K562 (cell line): ENCODE results near the gene MARCHF9. TPM values are rescaled to one million over a fixed set of nuclear protein-coding genes. Genes with fewer than 3 reads are reported as not detected.

Experiments
- ATAC-seq: fragments of 200-7000 bp; cut with Tn5 transposase; 3 replicates; pipeline ENCODE4 v1.9.1; 2020; ENCODE audit warnings: moderate library complexity
- BruUV-seq: library from RNA; stranded (reverse); fragments of 400-500 nt; replicated peaks from 2 replicates; lab custom pipeline; 2021; lab: Mats Ljungman, UMichigan
- CTCF ChIA-PET: fragments of 300-600 bp; formaldehyde crosslinking; extraction: SDS; loops from one replicate; lab custom pipeline; 2021; ENCODE audit warnings: low intra/inter-chr PET ratio; lab: Yijun Ruan, JAX
- POLR2A ChIA-PET: fragments of 300-600, 350-650 bp; sonication (Branson Sonifier 250); formaldehyde crosslinking; extraction: SDS; loops from one replicate; lab custom pipeline; 2021; ENCODE audit warnings: antibody characterized with exemption, inconsistent platforms; lab: Yijun Ruan, JAX
- DNase-seq, 4 experiments: peaks; one replicate each; pipeline versions ENCODE4 v3.0.0 to v3.0.0-alpha.2; 2011 to 2018; ENCODE audit warnings: low spot score in 3 of 4, mixed read lengths in 3 of 4; ENCODE audit errors: extremely low read depth in 1 of 4
- FAIRE-seq: peaks from 2 replicates; lab custom pipeline; 2011; peaks lifted over from hg19 to GRCh38; lab: Jason Lieb, UNC
- H2AFZ ChIP-seq: 2 replicates; pipeline ENCODE4 v1.6.0; 2011; ENCODE audit warnings: low read depth, low read length, control low read depth, inconsistent platforms
- H3K27ac ChIP-seq: fragments of 200-600 bp; 3 replicates; pipeline ENCODE4 v1.8.0; 2011; ENCODE audit warnings: low read depth, mild to moderate bottlenecking, control low read depth, inconsistent platforms, low read length, moderate library complexity, mixed read lengths; ENCODE audit errors: extremely low read depth
- H3K27me3 ChIP-seq, 2 experiments: fragments of 300-600 bp in 1 of 2; 2 replicates in 1 of 2; 3 replicates in 1 of 2; pipeline versions ENCODE4 v1.6.0 to v1.8.0; 2011; ENCODE audit warnings: inconsistent platforms in 2 of 2, low read length in 2 of 2, mild to moderate bottlenecking in 1 of 2, mixed read lengths in 1 of 2, moderate library complexity in 1 of 2; ENCODE audit not compliant: control insufficient read depth in 2 of 2, insufficient read depth in 2 of 2
- H3K36me3 ChIP-seq: fragments of 300-600 bp; 3 replicates; pipeline ENCODE4 v1.8.0; 2011; ENCODE audit warnings: mild to moderate bottlenecking, low read length, inconsistent platforms; ENCODE audit not compliant: control insufficient read depth, insufficient read depth
- H3K4me1 ChIP-seq, 2 experiments: fragments of 200-600 bp in 1 of 2; replicated peaks in 1 of 2; 2 replicates in 1 of 2; 3 replicates in 1 of 2; pipeline versions ENCODE4 v1.5.1 to v1.8.0; 2011; ENCODE audit warnings: inconsistent platforms in 2 of 2, low read length in 2 of 2, mild to moderate bottlenecking in 1 of 2, mixed read lengths in 1 of 2, moderate library complexity in 1 of 2; ENCODE audit not compliant: control insufficient read depth in 2 of 2, insufficient read depth in 2 of 2
- H3K4me2 ChIP-seq: 2 replicates; pipeline ENCODE4 v1.6.1; 2011; ENCODE audit warnings: low read length, control low read depth, inconsistent platforms, mixed read lengths; ENCODE audit not compliant: insufficient read depth
- H3K4me3 ChIP-seq: fragments of 200-600 bp; sonication (generic), shearing (Covaris generic); 2 replicates; pipeline ENCODE4 v1.5.1; 2016; ENCODE audit warnings: control low read depth, inconsistent platforms
- H3K79me2 ChIP-seq: fragments of 200-600 bp; 3 replicates; pipeline ENCODE4 v1.8.0; 2011; ENCODE audit warnings: low read length, inconsistent platforms; ENCODE audit not compliant: control insufficient read depth, insufficient read depth
- H3K9ac ChIP-seq, 2 experiments: 2 replicates each; pipeline versions ENCODE4 v1.6.0 to v1.6.1; 2011; ENCODE audit warnings: low read depth in 2 of 2, low read length in 2 of 2, control low read depth in 1 of 2, inconsistent platforms in 1 of 2, mild to moderate bottlenecking in 1 of 2, mixed read lengths in 1 of 2; ENCODE audit not compliant: insufficient read depth in 1 of 2
- H3K9me1 ChIP-seq: one replicate; pipeline ENCODE4 v1.6.0; 2011; ENCODE audit warnings: inconsistent platforms, mild to moderate bottlenecking, low read length, moderate library complexity; ENCODE audit not compliant: control insufficient read depth, insufficient read depth
- H3K9me3 ChIP-seq: replicated peaks from 2 replicates; pipeline ENCODE4 v1.5.1; 2011; ENCODE audit warnings: low read depth, low read length, inconsistent platforms; ENCODE audit not compliant: control insufficient read depth, insufficient read depth
- H4K20me1 ChIP-seq: replicated peaks from 2 replicates; pipeline ENCODE4 v1.6.1; 2011; ENCODE audit warnings: low read length, inconsistent platforms, mixed read lengths; ENCODE audit not compliant: control insufficient read depth, insufficient read depth
- CHCHD3 ChIP-seq: fragments of 250-450 bp; sonication (Bioruptor Pico); IDR thresholded peaks from 2 replicates; pipeline ENCODE4 v2.1.2; 2022; ENCODE audit warnings: mild to moderate bottlenecking
- GATAD2B ChIP-seq: fragments of 450-650 bp; IDR thresholded peaks from 2 replicates; pipeline ENCODE4 v1.6.1; 2017; ENCODE audit warnings: mild to moderate bottlenecking, borderline replicate concordance
- MAFF ChIP-seq: IDR thresholded peaks from 2 replicates; pipeline ENCODE4 v1.6.1; 2012; ENCODE audit warnings: low read length, improper control_type of control experiment
- ZNF316 ChIP-seq: fragments of 450-650 bp; IDR thresholded peaks from 2 replicates; pipeline ENCODE4 v1.6.1; 2016
- ZNF57 ChIP-seq: fragments of 450-650 bp; formaldehyde crosslinking; IDR thresholded peaks from 2 replicates; pipeline ENCODE4 v1.4.0; 2020; ENCODE audit warnings: mild to moderate bottlenecking, moderate library complexity
- ZNF830 ChIP-seq: fragments of 250-450 bp; sonication (Bioruptor Pico); IDR thresholded peaks from 2 replicates; pipeline ENCODE4 v1.5.0; 2021; ENCODE audit warnings: mild to moderate bottlenecking
- WGBS: fragments of 100-300 bp; shearing (Covaris generic); methylation state at CpG from one replicate; pipeline ENCODE4 v1.1.6; 2016; ENCODE audit warnings: low coverage, mixed read lengths; ENCODE audit not compliant: insufficient coverage; ENCODE audit errors: missing lambda C conversion rate; 5-methylcytosine and 5-hydroxymethylcytosine counted together
- in situ Hi-C: fragments of 300-500 bp; cut with MboI; formaldehyde crosslinking; loops from 4 replicates; pipeline ENCODE4 v1.15.0; 2018; ENCODE audit warnings: inconsistent platforms, mixed read lengths
- intact Hi-C: fragments of 100-400 bp; cut with micrococcal nuclease; formaldehyde crosslinking; loops from 2 replicates; pipeline ENCODE4 v1.14.2; 2022
- polyA plus RNA-seq, 8 experiments: library from polyadenylated mRNA; depleted of rRNA in 4 of 8; stranded (reverse) in 5 of 8; unstranded in 3 of 8; fragments of >200 nt; fragmentation: Nextera tagmentation in 2 of 8; fragmentation: Illumina TruSeq in 1 of 8; extraction: Ambion mirVana in 2 of 8; extraction: Trizol in 1 of 8; gene quantifications; 2 replicates each; pipeline versions ENCODE4 v1.2.1 to v1.2.3, GENCODE V29; 2011 to 2014; ENCODE audit warnings: inconsistent platforms in 1 of 8, missing spikeins in 1 of 8
- total RNA-seq, 7 experiments: library from RNA; depleted of rRNA in 6 of 7; stranded (reverse); fragments of >200 nt in 6 of 7; fragmentation: Illumina TruSeq in 2 of 7; extraction: Trizol in 2 of 7; gene quantifications; 2 replicates each; pipeline versions ENCODE4 v1.2.1 to v1.2.3, GENCODE V29; 2011 to 2021; ENCODE audit warnings: low replicate concordance in 1 of 7
- TF ChIP-seq, protein P1 (sequence below): fragments of 250-450 bp; sonication (Bioruptor Pico); IDR thresholded peaks from 2 replicates; pipeline ENCODE4 v1.8.0; 2022; ENCODE audit warnings: inconsistent platforms, mild to moderate bottlenecking, moderate library complexity, borderline replicate concordance
- TF ChIP-seq, protein P2 (sequence below): fragments of 450-650 bp; IDR thresholded peaks from 2 replicates; pipeline ENCODE4 v1.6.1; 2016
- TF ChIP-seq, protein P3 (sequence below): sonication (generic); formaldehyde crosslinking; IDR thresholded peaks from 2 replicates; pipeline ENCODE4 v1.8.0; 2023; ENCODE audit warnings: mild to moderate bottlenecking, missing genetic modification reagents

Gene MARCHF9
- total and polyA plus RNA-seq, 9 of the 15 experiments (the other 6 are each of a cell fraction or from before 2014, with no cell fraction given): 0.80 to 12.4 (median 6.2) TPM

DNA sequence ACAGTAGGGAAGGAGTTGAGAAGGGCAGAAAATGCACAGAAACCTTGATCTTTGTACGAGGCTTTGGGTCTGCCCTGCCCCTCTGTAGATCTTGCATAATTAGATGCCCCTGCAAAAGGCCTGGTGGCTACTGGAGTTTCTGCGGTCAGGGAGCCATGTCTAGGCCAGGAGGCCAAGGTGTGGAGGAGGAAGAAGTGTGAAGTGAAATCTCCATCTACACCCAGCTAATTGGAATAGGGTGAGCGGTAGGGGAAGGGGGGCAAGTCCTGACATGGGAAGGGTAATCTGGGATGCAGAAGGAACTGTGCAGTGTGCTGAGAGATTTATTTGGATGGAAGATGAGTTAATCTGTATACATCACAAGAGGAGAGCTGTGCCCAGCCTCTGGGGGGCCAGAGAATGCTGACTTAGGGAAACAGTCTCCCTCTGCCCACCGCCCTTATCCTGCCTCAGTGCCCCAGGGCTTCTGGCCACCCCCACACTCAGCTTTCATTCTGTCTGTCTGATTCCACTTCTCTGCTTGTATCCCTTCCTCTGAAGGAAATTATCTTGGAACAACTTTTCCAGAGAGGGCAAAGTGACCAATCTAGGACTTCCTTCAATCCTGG, 6.6 kb downstream of the MARCHF9 start:
- Histone ChIP-seq H3K27me3 (no peaks in the 10 kb centered on the region), H3K9me1 (no peaks in the 10 kb centered on the region), H3K4me2 (no peak overlapping the region), H3K27ac (no peak overlapping the region), H3K36me3 (peaks cover 15% of the 10 kb centered on the region; the same call in 2 of the 3 replicates), H3K9ac (no peak overlapping the region), H4K20me1 (no peaks in the 10 kb centered on the region), H3K4me3 (no peak overlapping the region), H2AFZ (no peak overlapping the region), H3K4me1 (peaks cover 1 to 31% of the 10 kb centered on the region in 2 experiments; a peak in 4 of 5 replicates), H3K9me3 (no peaks in the 10 kb centered on the region), H3K79me2 (peaks cover 2% of the 10 kb centered on the region; the same call in 1 of the 3 replicates)
- in situ Hi-C loops: no loop called here
- 55% methylated on average over 4 of the region's 4 CpGs for WGBS
- no peak for FAIRE-seq
- no TSS peak for BruUV-seq
- POLR2A ChIA-PET: interaction anchor here (1.3 to 2.3 kb wide), 2 partner anchors 11 to 17 kb away, joined by 4 to 11 read pairs; partner anchors contain the start of genes EEF1AKMT3, METTL1 and TSPAN31
- CTCF ChIA-PET: no interaction called here
- intact Hi-C loops: no loop called here
- TF ChIP-seq ZNF57 (CRISPR knock-in tag) (no peak), ZNF316 (peak; percentile 41; the same call in 1 of the 2 replicates), MAFF (0 out of 2 replicates have a peak, but pooled peaks have one; percentile 6)
- ATAC-seq: no peak
- no peak for DNase-seq

DNA sequence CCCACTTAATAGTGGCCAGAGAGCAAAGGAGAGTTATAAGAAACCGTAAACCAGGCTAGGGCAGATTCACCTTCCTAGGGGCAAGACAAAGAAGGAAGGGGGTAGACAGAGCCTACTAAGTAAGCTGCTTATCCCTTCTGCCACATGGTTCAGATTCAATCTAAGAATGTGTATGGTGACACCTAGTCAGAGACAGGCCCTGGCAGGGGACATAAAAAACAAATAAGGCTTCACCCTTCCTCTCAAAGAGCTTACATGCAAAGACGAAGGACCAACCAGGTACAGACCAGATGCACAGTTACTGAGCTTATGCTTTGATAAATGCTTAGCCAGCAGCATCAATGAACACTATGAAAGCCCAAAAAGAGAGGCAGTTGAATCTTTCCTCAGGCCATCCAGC, 7.6 kb downstream of the MARCHF9 start:
- no peak overlapping the region for H3K4me3 ChIP-seq
- no peak overlapping the region for H3K4me2 ChIP-seq
- H3K36me3 ChIP-seq: peaks cover 14% of the 10 kb centered on the region; the same call in 2 of the 3 replicates
- FAIRE-seq (no peak), ATAC-seq (no peak), DNase-seq (no peak)
- intact Hi-C loops: no loop called here
- POLR2A ChIA-PET: interaction anchor here (0.7 kb wide), 1 partner anchor 17 kb away, joined by 3 read pairs; no protein-coding TSS in a partner anchor
- no peak overlapping the region for H3K9ac ChIP-seq
- H3K27ac ChIP-seq: no peak overlapping the region
- in situ Hi-C loops: no loop called here
- H3K27me3 ChIP-seq: no peaks in the 10 kb centered on the region
- no TSS peak for BruUV-seq
- CTCF ChIA-PET: no interaction called here
- no peaks in the 10 kb centered on the region for H3K9me1 ChIP-seq
- H3K9me3 ChIP-seq: no peaks in the 10 kb centered on the region
- no peak overlapping the region for H2AFZ ChIP-seq
- no peaks in the 10 kb centered on the region for H3K79me2 ChIP-seq
- no peaks in the 10 kb centered on the region for H4K20me1 ChIP-seq
- peaks cover 7 to 32% of the 10 kb centered on the region in 2 experiments for H3K4me1 ChIP-seq
- WGBS: 56% methylated on average over 2 of the region's 2 CpGs
- TF ChIP-seq, protein P1, sequence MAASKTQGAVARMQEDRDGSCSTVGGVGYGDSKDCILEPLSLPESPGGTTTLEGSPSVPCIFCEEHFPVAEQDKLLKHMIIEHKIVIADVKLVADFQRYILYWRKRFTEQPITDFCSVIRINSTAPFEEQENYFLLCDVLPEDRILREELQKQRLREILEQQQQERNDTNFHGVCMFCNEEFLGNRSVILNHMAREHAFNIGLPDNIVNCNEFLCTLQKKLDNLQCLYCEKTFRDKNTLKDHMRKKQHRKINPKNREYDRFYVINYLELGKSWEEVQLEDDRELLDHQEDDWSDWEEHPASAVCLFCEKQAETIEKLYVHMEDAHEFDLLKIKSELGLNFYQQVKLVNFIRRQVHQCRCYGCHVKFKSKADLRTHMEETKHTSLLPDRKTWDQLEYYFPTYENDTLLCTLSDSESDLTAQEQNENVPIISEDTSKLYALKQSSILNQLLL: no peak
- TF ChIP-seq, protein P2, sequence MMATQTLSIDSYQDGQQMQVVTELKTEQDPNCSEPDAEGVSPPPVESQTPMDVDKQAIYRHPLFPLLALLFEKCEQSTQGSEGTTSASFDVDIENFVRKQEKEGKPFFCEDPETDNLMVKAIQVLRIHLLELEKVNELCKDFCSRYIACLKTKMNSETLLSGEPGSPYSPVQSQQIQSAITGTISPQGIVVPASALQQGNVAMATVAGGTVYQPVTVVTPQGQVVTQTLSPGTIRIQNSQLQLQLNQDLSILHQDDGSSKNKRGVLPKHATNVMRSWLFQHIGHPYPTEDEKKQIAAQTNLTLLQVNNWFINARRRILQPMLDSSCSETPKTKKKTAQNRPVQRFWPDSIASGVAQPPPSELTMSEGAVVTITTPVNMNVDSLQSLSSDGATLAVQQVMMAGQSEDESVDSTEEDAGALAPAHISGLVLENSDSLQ: no peak
- no peak for TF ChIP-seq GATAD2B
- TF ChIP-seq CHCHD3 (CRISPR knock-in tag): no peak
- TF ChIP-seq, protein P3, sequence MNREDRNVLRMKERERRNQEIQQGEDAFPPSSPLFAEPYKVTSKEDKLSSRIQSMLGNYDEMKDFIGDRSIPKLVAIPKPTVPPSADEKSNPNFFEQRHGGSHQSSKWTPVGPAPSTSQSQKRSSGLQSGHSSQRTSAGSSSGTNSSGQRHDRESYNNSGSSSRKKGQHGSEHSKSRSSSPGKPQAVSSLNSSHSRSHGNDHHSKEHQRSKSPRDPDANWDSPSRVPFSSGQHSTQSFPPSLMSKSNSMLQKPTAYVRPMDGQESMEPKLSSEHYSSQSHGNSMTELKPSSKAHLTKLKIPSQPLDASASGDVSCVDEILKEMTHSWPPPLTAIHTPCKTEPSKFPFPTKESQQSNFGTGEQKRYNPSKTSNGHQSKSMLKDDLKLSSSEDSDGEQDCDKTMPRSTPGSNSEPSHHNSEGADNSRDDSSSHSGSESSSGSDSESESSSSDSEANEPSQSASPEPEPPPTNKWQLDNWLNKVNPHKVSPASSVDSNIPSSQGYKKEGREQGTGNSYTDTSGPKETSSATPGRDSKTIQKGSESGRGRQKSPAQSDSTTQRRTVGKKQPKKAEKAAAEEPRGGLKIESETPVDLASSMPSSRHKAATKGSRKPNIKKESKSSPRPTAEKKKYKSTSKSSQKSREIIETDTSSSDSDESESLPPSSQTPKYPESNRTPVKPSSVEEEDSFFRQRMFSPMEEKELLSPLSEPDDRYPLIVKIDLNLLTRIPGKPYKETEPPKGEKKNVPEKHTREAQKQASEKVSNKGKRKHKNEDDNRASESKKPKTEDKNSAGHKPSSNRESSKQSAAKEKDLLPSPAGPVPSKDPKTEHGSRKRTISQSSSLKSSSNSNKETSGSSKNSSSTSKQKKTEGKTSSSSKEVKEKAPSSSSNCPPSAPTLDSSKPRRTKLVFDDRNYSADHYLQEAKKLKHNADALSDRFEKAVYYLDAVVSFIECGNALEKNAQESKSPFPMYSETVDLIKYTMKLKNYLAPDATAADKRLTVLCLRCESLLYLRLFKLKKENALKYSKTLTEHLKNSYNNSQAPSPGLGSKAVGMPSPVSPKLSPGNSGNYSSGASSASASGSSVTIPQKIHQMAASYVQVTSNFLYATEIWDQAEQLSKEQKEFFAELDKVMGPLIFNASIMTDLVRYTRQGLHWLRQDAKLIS (CRISPR knock-in tag): no peak
- TF ChIP-seq ZNF830 (CRISPR knock-in tag): no peak
